ENCODE measurements around the gene ACSS2. TPM values are rescaled to one million over a fixed set of nuclear protein-coding genes. Genes with fewer than 3 reads are reported as not detected.

ACSS2 gene
- total RNA-seq, 1 donor from 2014 or later, result 73.8 TPM

DNA sequence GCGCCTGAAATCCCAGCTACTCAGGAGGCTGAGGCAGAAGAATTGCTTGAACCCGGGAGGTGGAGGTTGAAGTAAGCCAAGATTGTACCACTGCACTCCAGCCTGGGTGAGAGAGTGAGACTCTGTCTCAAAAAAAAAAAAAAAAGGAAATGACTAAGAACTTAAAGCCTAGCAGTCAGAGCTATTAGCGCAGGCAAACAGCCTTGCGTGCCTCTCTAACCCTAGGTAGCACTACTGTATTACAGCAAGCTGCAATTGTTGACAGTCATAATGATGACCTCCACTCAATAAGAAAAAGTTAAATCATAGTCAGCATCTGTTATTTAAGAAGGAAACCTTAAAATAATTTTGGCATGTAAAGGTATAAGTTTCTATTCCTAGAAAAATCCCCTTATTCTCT lies 64.8 kb downstream of the ACSS2 start:
- no peak for DNase-seq (ENCODE audit: low spot score)
- intact Hi-C loops (cut with DNase I), result no loop called here

DNA sequence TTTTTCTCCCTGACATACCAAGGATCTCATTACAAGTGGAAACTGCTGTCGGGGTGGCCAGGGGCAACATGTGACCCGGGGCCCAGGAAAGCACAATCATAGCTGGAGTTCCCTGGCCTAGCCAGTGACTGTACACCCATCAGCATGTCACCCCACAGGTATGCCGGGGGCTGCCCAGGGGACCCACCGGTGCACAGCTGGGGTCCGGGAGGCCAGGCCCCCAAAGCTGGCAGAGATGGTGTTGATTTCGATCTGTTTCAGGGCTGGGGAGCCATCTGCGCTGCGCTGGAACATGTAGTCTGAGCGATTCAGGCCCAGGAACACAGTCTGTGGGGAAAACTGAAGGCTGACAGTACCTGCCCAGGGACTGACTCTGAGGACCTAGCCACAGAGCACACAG lies 65.9 kb downstream of the ACSS2 start:
- DNase-seq (ENCODE audit: low spot score), result no peak
- intact Hi-C loops (cut with DNase I), result no loop called here

DNA sequence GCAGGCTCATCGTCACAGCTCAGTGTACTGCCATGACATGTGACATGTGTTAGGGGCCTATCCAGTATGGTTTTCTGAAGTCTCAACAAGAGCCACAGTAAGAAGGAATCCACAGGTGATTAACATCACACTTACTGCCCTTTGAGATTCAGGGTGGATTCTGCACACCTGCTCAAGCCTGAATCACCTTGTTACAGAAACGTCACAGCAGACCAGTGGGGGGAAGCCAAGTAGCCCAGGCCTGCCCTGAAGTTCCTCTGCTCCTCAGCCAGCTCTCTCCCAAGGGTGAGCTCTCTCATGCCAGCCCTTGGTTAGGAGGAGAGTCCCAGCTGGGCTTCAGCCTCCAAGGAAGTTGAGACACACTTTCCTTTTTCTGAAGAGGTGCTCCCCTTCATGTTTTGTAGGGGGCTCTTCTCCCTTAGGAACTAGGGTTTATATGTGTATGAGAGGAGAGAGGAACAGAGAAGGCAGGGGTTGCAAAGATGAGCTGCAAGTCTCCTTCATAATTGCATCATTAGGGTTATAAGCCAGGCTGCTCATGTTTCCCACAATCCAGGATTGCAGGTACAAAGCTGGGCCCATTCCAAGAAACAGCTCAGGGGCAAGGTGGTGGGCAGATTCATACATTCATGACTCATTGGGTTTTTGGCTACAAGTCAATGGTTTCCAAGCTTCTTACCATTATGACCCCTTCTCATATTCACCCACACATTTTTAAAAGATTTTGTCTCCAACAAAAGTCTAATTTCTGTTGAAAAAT lies 67.6 kb downstream of the ACSS2 start:
- DNase-seq (ENCODE audit: low spot score), result no peak
- intact Hi-C loops (cut with DNase I), result no loop called here

DNA sequence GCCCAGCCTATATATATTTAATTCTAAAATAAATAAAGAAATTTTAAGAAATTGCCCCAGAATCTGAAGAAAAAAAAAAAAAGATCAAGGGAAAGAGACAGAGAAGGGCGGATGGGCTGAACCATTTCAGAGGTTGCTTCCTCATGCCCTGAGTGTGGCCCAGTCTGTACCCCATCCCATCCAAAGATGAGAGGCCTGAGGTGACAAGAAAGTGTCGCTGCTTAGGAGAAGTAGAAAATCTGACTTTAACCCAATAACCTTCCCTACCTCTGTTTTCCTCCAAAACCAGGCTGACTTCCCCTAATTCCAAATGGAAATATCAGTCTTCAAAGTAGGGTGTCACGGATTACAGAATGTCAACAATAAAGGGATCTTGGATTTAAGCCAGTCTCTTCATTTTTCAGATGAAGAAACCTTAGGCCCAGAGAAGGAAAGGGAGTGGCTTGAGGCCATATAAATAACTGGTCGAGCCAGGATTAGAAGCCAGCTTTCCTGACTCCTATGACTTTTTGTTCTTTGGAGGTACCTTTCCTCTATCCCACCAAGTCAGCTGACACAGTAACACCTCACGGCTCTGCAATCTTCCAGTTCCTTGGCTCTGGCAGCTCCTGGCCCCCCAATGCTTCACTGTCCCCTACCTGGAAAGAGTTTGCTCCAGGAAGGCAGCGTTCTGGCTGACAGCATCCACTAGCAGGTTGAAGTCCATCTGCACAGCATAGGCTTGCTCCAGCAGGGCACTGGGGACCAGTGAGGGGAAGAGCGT lies 69.1 kb downstream of the ACSS2 start:
- DNase-seq (ENCODE audit: low spot score), result no peak
- intact Hi-C loops (cut with DNase I), result no loop called here

DNA sequence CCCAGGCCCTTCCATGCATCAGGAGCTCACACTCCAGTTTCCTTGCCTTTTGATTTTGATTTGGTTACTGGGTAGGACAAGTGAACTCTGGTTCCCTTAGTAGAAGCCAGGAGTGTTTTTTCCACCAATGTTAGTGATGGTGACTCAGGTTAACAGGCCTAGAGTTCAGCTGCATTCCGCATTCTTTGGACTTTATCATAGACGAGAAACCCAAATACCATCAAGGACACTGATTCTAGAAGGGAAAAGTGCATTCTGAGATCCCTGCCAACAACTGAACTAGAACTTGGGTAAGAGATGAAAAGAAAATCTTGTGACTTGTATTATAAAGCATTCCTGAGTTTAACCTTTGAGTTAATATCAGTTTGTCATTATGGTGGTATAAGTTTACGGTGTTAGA lies 70.2 kb downstream of the ACSS2 start:
- intact Hi-C loops (cut with DNase I), result no loop called here
- no peak for DNase-seq (ENCODE audit: low spot score)

DNA sequence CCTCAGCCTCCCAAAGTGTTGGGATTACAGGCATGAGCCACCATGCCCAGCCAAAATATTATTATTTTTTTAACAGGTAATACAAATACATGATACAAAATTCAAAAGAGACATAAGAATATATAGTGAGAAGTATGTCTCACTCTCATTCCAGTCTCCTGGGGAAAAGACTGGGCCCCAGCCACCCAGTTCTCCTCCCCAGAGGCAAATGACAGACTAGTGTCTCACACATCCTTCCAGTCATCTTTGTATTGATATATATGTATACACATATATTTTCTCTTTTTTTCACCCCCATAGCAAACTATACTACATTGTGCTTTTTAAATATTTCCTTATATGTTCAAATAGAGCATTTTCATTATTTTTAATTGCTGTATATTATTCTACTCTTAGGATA lies 70.9 kb downstream of the ACSS2 start:
- intact Hi-C loops (cut with DNase I), result no loop called here
- no peak for DNase-seq (ENCODE audit: low spot score)

DNA sequence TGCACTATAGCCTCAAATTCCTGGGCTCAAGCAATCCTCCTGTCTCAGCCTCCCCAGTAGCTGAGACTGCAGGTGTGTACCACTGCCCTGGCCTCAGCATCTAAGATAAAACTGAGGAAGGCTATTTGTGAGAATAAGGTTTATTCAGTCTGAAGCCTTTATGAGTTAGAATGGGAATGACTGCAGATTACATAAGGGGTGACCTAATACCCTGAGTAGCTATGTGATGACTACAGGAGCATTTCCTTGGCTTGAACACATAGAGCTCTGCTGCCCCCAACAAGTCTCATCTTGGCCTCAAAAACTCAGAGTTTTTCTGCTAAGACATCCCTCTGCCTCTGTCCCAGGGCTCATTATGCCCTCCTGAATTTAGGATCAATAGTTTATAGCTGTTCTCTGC lies 71.6 kb downstream of the ACSS2 start:
- intact Hi-C loops (cut with DNase I), result no loop called here
- no peak for DNase-seq (ENCODE audit: low spot score)

DNA sequence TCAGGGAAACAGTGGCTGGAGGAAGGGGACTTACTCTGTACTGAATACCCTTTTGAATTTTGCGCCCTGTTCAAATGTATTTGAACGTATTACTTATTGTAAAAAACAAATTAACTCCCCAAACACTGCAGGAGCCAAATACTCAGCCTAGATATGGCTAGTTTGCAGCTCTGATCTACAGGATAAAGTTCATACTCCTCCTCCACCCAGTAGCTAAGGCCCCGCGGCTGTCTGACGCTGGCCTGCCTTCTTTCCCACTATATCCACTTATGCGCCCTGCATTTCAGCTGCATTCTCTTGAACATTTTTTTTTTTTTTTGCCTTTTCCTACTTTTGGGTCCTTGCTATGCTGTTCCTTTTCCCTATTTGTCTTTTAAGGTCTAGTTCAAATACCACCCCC lies 72.7 kb downstream of the ACSS2 start:
- intact Hi-C loops (cut with DNase I), result no loop called here

DNA sequence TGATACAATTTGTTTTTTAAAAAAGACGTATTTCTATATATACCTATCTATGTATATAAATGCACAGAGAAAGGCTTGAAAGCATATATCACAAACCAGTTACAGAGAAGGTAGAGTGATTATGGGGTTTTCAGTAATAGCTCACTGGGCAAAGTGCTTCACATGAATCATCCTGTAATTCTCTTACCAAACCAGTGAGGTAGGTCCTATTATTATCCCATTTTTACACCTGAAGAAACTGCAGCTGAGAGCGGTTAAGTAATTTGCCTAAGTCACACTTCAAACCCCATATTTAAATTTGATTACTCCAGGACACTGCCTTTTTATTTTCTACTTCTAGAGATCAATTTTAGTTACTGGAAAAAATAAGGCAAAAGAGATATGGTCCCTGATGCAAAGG lies 74.8 kb downstream of the ACSS2 start:
- no peak for DNase-seq (ENCODE audit: low spot score)
- intact Hi-C loops (cut with DNase I), result no loop called here

More for the DNA sequence above, 72.7 kb downstream of the ACSS2 start:
- DNase-seq (ENCODE audit: low spot score), result no peak

DNA sequence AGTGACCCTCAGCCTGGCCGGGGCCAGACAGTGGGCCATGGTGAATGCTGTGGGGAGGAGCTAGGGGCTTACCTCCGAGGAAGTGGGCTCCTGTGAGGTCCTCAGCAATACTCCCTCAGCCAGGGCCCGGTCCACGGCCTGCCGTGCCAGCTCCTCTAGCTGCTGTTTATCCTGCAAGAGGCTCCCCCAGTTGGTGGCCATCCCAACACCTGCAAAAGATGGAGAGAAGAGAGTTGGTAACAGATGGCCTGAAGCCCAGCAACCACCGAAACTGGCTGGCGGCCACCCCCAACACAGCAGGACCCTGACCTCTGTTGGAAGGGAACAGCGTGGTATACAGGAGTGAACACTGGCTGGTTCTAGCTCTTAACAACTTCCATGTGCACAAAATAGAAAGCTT lies 75.2 kb downstream of the ACSS2 start:
- intact Hi-C loops (cut with DNase I), result no loop called here
- no peak for DNase-seq (ENCODE audit: low spot score)

DNA sequence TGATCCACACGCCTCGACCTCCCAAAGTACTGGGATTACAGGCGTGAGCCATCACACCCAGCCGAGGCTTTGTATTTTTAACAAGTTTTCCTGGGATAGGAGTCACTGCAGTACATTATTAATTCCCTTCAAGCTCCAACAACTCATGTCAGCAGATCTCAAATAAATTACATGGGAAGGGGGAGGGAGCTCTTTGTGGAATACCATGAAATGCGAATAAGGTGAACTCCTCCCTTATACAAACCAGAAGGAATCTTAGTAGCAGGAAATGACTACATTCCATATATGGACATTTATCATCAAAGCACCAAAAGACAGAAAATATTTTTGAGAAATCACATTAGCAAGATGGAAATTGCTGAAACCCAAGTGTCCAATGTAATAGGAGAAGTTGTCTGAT lies 76.3 kb downstream of the ACSS2 start:
- intact Hi-C loops (cut with DNase I), result no loop called here

DNA sequence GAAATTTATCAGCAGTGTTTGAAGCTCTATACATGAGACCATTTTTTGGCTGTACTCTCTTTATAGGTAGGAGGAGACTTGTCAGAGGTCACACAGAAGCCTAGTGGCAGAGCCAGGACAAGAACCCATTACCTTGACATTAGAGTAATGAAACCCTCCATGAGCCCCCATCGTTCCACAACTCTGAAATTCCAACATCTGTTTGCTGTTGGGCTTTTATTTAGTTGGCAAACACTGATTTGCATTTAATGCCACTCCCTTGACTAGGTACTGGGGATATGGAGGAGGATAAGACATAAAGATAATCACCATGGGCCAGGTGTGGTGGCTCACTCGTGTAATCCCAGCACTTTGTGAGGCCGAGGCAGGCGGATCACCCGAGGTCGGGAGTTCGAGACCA lies 77.5 kb downstream of the ACSS2 start:
- DNase-seq (ENCODE audit: low spot score), result no peak
- intact Hi-C loops (cut with DNase I), result no loop called here

More for the DNA sequence above, 76.3 kb downstream of the ACSS2 start:
- DNase-seq (ENCODE audit: low spot score), result no peak

DNA sequence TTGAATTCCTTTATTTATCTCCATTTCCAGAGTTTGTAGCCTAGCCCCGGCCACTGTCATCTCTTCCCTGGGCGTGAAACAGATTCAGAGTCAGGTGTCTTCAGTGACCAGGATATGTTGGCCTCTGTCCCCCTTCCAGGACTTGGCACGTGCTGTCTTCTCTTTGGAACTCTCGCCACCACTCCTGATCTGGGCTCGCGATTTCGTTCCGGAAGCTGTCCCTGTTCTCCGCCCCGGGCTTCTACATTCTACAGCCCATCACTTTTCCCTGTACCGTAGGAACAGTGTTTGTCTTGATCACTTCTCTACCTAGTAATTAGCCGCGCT lies 78.5 kb downstream of the ACSS2 start:
- intact Hi-C loops (cut with DNase I), result loop anchor here (1.0 to 5.0 kb wide), 2 partner anchors 79 to 128 kb away; partner anchors contain the start of genes ACSS2 and NCOA6
- no peak for DNase-seq (ENCODE audit: low spot score)

DNA sequence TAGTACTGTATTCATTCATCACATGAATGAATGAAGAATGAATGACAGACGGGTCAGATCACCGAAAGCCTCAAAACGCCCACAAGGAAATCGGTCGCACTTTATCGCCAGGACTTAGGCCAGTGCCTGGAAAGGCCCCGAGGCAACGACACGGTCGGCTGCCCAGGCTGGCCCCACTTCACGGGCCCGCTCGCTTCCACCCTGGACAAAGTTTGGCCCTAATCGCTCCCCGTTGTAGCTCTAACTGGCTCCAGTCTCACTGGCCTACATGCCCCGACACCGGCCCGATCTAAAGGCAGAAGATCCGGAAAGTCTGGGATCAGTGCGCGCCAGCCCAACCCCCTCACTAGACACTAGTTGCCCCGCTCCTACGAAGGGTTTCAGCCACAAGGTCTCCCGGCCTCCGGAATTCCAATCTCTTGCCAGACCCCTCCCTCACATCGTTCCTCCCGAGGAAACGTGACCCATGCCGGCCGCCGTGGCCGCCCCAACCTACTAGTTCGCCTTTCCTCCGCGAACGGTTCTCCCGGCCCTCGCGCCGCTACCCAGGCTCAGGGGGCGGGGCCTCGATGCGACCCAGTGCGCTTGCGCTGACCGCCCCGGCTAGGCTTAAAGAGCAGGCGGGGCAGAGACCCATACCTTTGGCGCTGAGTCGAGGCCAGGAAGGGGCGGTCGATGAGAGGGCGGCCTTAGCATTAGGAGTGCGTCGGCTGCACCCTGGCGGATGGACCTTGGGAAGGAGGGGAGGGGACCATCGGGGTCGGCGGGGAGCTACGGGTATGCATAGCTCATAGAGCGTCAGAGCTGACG lies 79.0 kb downstream of the ACSS2 start, which contains the start of the genes GSS and MYH7B:
Gene GSS (minus strand): TSS at position 576 of the 810 bp plus-strand sequence. CDS start 3,954 bp downstream, outside the sequence.
Gene MYH7B (plus strand): TSS at position 638 of the 810 bp plus-strand sequence. CDS start 22,138 bp downstream, outside the sequence.
- DNase-seq (ENCODE audit: low spot score), result peak; percentile 99
- intact Hi-C loops (cut with DNase I), result loop anchor here (1.0 to 5.0 kb wide), 2 partner anchors 79 to 128 kb away; partner anchors contain the start of genes ACSS2 and NCOA6

DNA sequence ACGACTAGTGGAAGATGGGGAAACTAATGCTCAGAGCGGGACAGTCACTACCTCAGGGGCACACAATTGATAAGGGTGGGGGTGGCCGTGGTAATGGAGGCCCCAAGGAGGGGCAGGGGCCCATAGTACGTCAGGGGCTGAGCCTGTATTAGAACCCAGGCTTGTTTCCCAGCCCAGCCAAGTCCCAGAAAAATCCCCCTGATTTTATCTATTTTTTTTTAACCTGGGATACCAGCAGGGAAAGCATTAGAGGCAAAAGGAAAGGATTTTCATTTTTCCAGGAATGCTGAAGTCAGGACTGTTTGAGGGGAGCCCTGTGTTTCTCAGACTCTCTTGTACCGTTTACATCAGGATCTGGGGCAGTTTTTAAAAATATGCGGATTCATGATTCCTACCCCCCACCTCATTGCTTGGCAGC lies 79.6 kb downstream of the ACSS2 start:
- intact Hi-C loops (cut with DNase I), result loop anchor here (5.0 kb wide), 1 partner anchor 129 kb away; the partner anchor contains the start of gene NCOA6
- DNase-seq (ENCODE audit: low spot score), result no peak

DNA sequence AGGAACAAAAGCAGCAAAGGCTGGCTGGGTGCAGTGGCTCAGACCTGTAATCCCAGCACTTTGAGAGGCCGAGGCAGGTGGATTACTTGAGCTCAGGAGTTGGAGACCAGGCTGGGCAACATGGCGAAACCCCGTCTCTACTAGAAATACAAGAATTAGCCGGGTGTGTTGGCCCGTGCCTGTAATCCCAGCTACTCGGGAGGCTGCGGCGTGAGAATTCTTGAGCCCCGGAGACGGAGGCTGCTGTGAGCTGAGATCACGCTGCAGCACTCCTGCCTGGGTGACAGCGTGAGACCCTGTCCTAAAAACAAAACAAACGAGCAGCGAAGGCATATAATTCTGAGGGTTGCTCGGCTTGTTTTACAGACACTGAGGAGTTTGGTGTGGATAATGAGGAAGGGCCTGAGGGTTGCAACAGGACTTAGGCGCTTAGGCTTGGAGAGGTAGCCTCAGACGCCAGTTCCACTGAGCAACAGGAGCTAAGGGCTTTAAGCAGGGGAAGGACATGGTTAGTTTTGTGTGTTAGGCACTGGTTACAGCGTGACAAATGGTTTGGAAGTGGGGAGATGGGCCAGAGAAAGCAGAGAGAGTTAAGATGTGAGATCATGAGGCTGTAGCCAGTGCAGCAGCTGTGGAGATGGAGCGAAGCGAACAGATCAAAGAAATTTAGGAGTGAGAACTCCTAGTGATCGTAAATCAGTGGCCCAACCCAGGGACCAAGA lies 80.5 kb downstream of the ACSS2 start:
- DNase-seq (ENCODE audit: low spot score), result no peak
- intact Hi-C loops (cut with DNase I), result loop anchor here (5.0 kb wide), 1 partner anchor 130 kb away; the partner anchor contains the start of gene NCOA6

DNA sequence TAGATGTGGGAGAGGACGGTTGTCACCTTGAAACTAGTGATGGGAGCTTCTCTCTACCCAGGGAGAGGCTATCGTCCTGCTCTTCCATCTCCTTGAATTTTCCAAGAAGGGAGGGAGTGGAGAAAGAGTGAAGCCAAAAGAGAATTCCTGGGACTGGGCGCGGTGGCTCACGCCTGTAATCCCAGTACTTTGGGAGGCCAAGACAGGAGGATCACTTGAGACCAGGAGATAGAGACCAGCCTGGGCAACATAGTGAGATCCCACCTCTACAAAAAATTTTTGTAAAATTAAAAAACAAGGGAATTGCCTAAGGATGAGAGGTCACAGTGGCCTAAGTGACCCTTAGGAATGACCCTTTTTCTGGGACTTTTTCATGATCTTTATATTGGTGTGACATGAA lies 88.1 kb downstream of the ACSS2 start:
- intact Hi-C loops (cut with DNase I), result no loop called here
- no peak for DNase-seq (ENCODE audit: low spot score)

DNA sequence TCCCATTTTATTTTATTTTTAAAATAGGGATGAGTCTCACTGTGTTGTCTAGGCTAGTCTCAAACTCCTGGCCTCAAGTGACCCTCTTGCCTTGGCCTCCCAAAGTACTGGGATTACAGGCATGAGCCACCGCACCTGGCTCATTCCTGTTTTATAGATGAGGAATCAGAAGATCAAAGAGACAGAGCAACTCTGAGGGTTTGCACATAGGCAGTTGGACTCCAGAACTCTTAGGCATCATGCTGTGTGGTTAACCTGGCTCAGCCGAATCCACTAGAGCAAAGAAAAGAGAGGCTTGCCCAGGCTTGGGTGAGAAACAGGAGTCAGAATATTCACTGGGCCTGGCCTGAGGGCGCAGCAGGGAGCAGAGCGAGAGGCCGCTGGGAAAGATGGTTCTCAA lies 88.6 kb downstream of the ACSS2 start:
- DNase-seq (ENCODE audit: low spot score), result no peak
- intact Hi-C loops (cut with DNase I), result no loop called here

DNA sequence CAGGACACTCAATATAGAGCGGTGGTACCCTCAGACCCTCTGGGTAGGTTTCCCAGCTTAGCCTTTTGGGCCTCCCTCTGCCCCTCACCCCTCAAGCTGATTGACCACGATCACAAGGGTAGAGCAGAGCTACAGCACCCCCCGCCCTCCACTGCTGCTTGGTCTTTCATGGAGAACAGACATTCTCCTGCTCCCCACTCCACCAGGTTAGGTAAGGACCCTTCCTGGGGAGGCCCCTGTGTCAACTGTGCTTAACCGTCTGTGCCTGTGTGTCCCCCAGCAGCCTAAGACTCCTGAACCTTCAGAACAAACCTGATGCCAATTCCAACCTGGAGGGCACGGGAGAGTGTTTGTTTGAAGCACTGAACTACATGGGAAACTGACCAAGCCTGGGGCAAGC lies 91.0 kb downstream of the ACSS2 start:
- intact Hi-C loops (cut with DNase I), result no loop called here

More for the DNA sequence above, 91.0 kb downstream of the ACSS2 start:
- DNase-seq (ENCODE audit: low spot score), result no peak

Measured in cardiac septum (tissue), 1 donor.